Keratinocyte (primary cell): ENCODE data around the gene BUB1. TPM values are rescaled to one million over a fixed set of nuclear protein-coding genes. Genes with fewer than 3 reads are reported as not detected.

Experiments used
- DNase-seq: peaks from one replicate; pipeline ENCODE4 v3.0.0-alpha.2; 2011; ENCODE audit warnings: low read depth, missing footprints, low spot score
- FAIRE-seq: peaks from 2 replicates; lab custom pipeline; 2011; peaks lifted over from hg19 to GRCh38; lab: Jason Lieb, UNC
- H2AFZ ChIP-seq: 2 replicates; pipeline ENCODE4 v1.6.0; 2012; ENCODE audit warnings: low read length, control low read depth, inconsistent platforms; ENCODE audit not compliant: control insufficient read depth
- H3K27ac ChIP-seq: 2 replicates; pipeline ENCODE4 v1.5.1; 2011; ENCODE audit warnings: low read length; ENCODE audit not compliant: control insufficient read depth, insufficient read depth
- H3K27me3 ChIP-seq: 3 replicates; pipeline ENCODE4 v1.6.0; 2011; ENCODE audit warnings: low read length; ENCODE audit not compliant: control insufficient read depth, insufficient read depth; ENCODE audit errors: extremely low read depth
- H3K36me3 ChIP-seq, 2 experiments: 2 replicates in 1 of 2; 3 replicates in 1 of 2; pipeline ENCODE4 v1.5.1; 2011; ENCODE audit warnings: low read length in 2 of 2, mild to moderate bottlenecking in 1 of 2; ENCODE audit not compliant: control insufficient read depth in 2 of 2, insufficient read depth in 2 of 2; ENCODE audit errors: extremely low read depth in 1 of 2
- H3K4me1 ChIP-seq: 3 replicates; pipeline ENCODE4 v1.5.1; 2011; ENCODE audit warnings: low read length; ENCODE audit not compliant: control insufficient read depth, insufficient read depth; ENCODE audit errors: extremely low read depth
- H3K4me2 ChIP-seq: 3 replicates; pipeline ENCODE4 v1.6.0; 2011; ENCODE audit warnings: low read depth, low read length; ENCODE audit not compliant: control insufficient read depth, insufficient read depth; ENCODE audit errors: extremely low read depth
- H3K4me3 ChIP-seq, 3 experiments: fragments of 200-600 bp in 1 of 3; sonication (generic) in 1 of 3; 2 replicates in 2 of 3; 3 replicates in 1 of 3; pipeline ENCODE4 v1.5.1; 2011 to 2016; ENCODE audit warnings: low read length in 3 of 3, mild to moderate bottlenecking in 3 of 3, control low read depth in 2 of 3, inconsistent platforms in 1 of 3, low read depth in 1 of 3, mixed read lengths in 1 of 3, mixed run types in 1 of 3, moderate library complexity in 1 of 3; ENCODE audit not compliant: control insufficient read depth in 2 of 3, insufficient read depth in 2 of 3; ENCODE audit errors: extremely low read depth in 1 of 3
- H3K79me2 ChIP-seq: 2 replicates; pipeline ENCODE4 v1.6.0; 2012; ENCODE audit warnings: low read length; ENCODE audit not compliant: control insufficient read depth, insufficient read depth
- H3K9ac ChIP-seq: 3 replicates; pipeline ENCODE4 v1.6.0; 2011; ENCODE audit warnings: low read length; ENCODE audit not compliant: control insufficient read depth, insufficient read depth; ENCODE audit errors: extremely low read depth
- H3K9me1 ChIP-seq: 3 replicates; pipeline ENCODE4 v1.6.0; 2011; ENCODE audit warnings: low read length; ENCODE audit not compliant: control insufficient read depth, insufficient read depth; ENCODE audit errors: extremely low read depth
- H3K9me3 ChIP-seq: 2 replicates; pipeline ENCODE4 v1.5.1; 2012; ENCODE audit warnings: low read depth, low read length; ENCODE audit not compliant: control insufficient read depth
- H4K20me1 ChIP-seq: 3 replicates; pipeline ENCODE4 v1.6.0; 2011; ENCODE audit warnings: low read length; ENCODE audit not compliant: control insufficient read depth, insufficient read depth; ENCODE audit errors: extremely low read depth
- CTCF ChIP-seq, 3 experiments: IDR thresholded peaks in 1 of 3; conservative IDR thresholded peaks in 1 of 3; optimal IDR thresholded peaks in 1 of 3; 2 replicates in 2 of 3; 3 replicates in 1 of 3; pipeline versions ENCODE3 to v1.5.1; 2011; ENCODE audit warnings: low read length in 3 of 3, mild to moderate bottlenecking in 3 of 3, moderate library complexity in 2 of 3, control low read depth in 1 of 3, inconsistent platforms in 1 of 3; ENCODE audit not compliant: insufficient read depth in 2 of 3; ENCODE audit errors: extremely low read depth in 1 of 3
- EZH2 ChIP-seq: IDR thresholded peaks from one replicate; pipeline ENCODE4 v1.6.1; 2012; ENCODE audit warnings: inconsistent platforms, mild to moderate bottlenecking, low read length, moderate library complexity
- dilution Hi-C: fragments of 300-500 bp; cut with MboI; formaldehyde crosslinking; loops from one replicate; pipeline ENCODE4 v1.7.0; 2020; ENCODE audit warnings: low sequenced_read_pairs; ENCODE audit not compliant: extremely low pct_ligation_motif_present
- polyA plus RNA-seq, 5 experiments: library from polyadenylated mRNA; depleted of rRNA in 3 of 5; stranded (reverse) in 3 of 5; stranded (forward) in 1 of 5; unstranded in 1 of 5; fragments of >200 nt; gene quantifications; 1 replicate in 1 of 5; 2 replicates in 3 of 5; 3 replicates in 1 of 5; pipeline versions ENCODE4 v1.2.1 to v1.2.3, GENCODE V29; 2011 to 2012; ENCODE audit warnings: missing spikeins in 2 of 5, low read depth in 1 of 5, low replicate concordance in 1 of 5

BUB1 gene
- polyA plus RNA-seq, 1 donor (not counting 4 experiments of a cell fraction or from before 2014, with no cell fraction given) = 24.7 TPM

GRCh38 chr2:110679865-110680264, 2.0 kb upstream of the BUB1 start:
- Histone ChIP-seq H2AFZ (no peak overlapping the region), H3K79me2 (peaks cover 26% of the 10 kb centered on the region), H3K9me3 (no peaks in the 10 kb centered on the region), H3K9ac (no peak overlapping the region), H3K4me1 (peaks cover 25% of the 10 kb centered on the region), H3K27ac (no peak overlapping the region), H3K36me3 (no peaks in the 10 kb centered on the region), H3K9me1 (no peaks in the 10 kb centered on the region), H3K4me3 (no peak overlapping the region), H3K4me2 (no peak overlapping the region), H3K27me3 (no peaks in the 10 kb centered on the region), H4K20me1 (no peaks in the 10 kb centered on the region)
- FAIRE-seq (no peak), DNase-seq (no peak)
- dilution Hi-C loops = no loop called here
- no peak for TF ChIP-seq EZH2
- TF ChIP-seq CTCF (optimal IDR thresholded peaks at IDR 0.05 in 1 of 3, IDR thresholded peaks at IDR 0.05 in 1 of 3, conservative IDR thresholded peaks at IDR 0.05 in 1 of 3; ENCODE audit: extremely low read depth in 1 of 3, insufficient read depth in 2 of 3, low read length in 3 of 3) = no peak

DNA sequence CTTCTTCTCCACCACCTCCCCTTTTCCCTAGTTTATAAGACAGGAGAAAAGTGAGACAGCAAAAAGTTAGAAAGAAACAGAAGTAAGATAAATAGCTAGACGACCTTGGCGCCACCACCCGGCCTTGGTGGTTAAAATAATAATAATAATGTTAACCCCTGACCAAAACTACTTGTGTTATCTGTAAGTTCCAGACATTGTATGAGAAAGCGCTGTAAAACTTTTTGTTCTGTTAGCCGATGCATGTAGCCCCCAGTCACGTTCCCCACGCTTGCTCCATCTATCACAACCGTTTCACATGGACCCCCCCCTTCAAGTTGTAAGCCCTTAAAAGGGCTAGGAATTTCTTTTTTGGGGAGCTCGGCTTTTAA, 1.5 kb upstream of the BUB1 start:
- dilution Hi-C loops = no loop called here
- DNase-seq (no peak), FAIRE-seq (no peak)
- Histone ChIP-seq H3K79me2 (peaks cover 26% of the 10 kb centered on the region), H3K9ac (peak overlapping the region; percentile 84), H3K4me3 (peak overlapping the region in 1 of 3 experiments; percentile 86), H3K27me3 (no peaks in the 10 kb centered on the region), H2AFZ (no peak overlapping the region), H3K9me3 (no peaks in the 10 kb centered on the region), H3K4me1 (peaks cover 26% of the 10 kb centered on the region), H4K20me1 (no peaks in the 10 kb centered on the region), H3K9me1 (no peaks in the 10 kb centered on the region), H3K36me3 (no peaks in the 10 kb centered on the region), H3K27ac (no peak overlapping the region), H3K4me2 (peak overlapping the region; percentile 91)
- TF ChIP-seq CTCF (optimal IDR thresholded peaks at IDR 0.05 in 1 of 3, IDR thresholded peaks at IDR 0.05 in 1 of 3, conservative IDR thresholded peaks at IDR 0.05 in 1 of 3; ENCODE audit: extremely low read depth in 1 of 3, insufficient read depth in 2 of 3, low read length in 3 of 3) (no peak), EZH2 (no peak)
